HCT116 (cell line): ENCODE data around the gene CDK14. TPM values are rescaled to one million over a fixed set of nuclear protein-coding genes. Genes with fewer than 3 reads are reported as not detected.

ENCODE experiments used
- ATAC-seq: fragments of 200-7000 bp; cut with Tn5 transposase; 2 replicates; pipeline ENCODE4 v1.9.1; 2020; ENCODE audit warnings: mild to moderate bottlenecking, moderate library complexity
- BruUV-seq: library from RNA; stranded (reverse); fragments of 400-500 nt; replicated peaks from 2 replicates; lab custom pipeline; 2021; lab: Mats Ljungman, UMichigan
- CTCF ChIA-PET: fragments of 300-600 bp; sonication (Branson Sonifier 250); formaldehyde crosslinking; loops from one replicate; lab custom pipeline; 2021; ENCODE audit warnings: antibody characterized with exemption; lab: Charles Lee
- POLR2A ChIA-PET: fragments of 300-600, 350-600 bp; sonication (Branson Sonifier 250); formaldehyde crosslinking; loops from one replicate; lab custom pipeline; 2021; ENCODE audit warnings: antibody characterized with exemption; lab: Charles Lee
- RAD21 ChIA-PET, 2 experiments: fragments of 300-600 bp; sonication (Branson Sonifier 250); formaldehyde crosslinking; loops; one replicate each; lab custom pipeline; 2023; ENCODE audit warnings: low total read pairs in 2 of 2; ENCODE audit not compliant: uncharacterized antibody in 2 of 2, unreplicated experiment in 2 of 2, low non-redundant PET in 1 of 2; lab: Charles Lee
- DNase-seq: peaks from one replicate; pipeline ENCODE4 v3.0.0-alpha.2; 2010; ENCODE audit warnings: low read depth, low spot score
- H2AFZ ChIP-seq: fragments of 200-600 bp; shearing (Covaris generic), sonication (generic); 2 replicates; pipeline ENCODE4 v1.6.1; 2017; ENCODE audit warnings: low read depth, mixed run types, mixed read lengths, antibody characterized with exemption, low read length; ENCODE audit not compliant: poor library complexity, severe bottlenecking
- H3K27ac ChIP-seq: 2 replicates; pipeline ENCODE4 v1.5.1; 2012; ENCODE audit warnings: low read depth, low read length
- H3K27me3 ChIP-seq: fragments of 200-600 bp; sonication (generic); 2 replicates; pipeline ENCODE4 v1.6.1; 2016; ENCODE audit warnings: mixed run types, low read length, mixed read lengths; ENCODE audit not compliant: insufficient read depth
- H3K36me3 ChIP-seq, 2 experiments: fragments of 200-500 bp in 1 of 2; fragments of 200-600 bp in 1 of 2; sonication (Bioruptor generic) in 1 of 2; sonication (generic) in 1 of 2; 2 replicates each; pipeline versions ENCODE4 v1.5.1 to v1.6.1; 2014 to 2016; ENCODE audit warnings: low read length in 2 of 2, inconsistent platforms in 1 of 2, mixed read lengths in 1 of 2, mixed run types in 1 of 2; ENCODE audit not compliant: insufficient read depth in 2 of 2, control insufficient read depth in 1 of 2
- H3K4me1 ChIP-seq, 2 experiments: fragments of 200-600 bp in 1 of 2; sonication (generic) in 1 of 2; 2 replicates each; pipeline versions ENCODE4 v1.5.1 to v1.6.1; 2012 to 2017; ENCODE audit warnings: low read length in 2 of 2, inconsistent platforms in 1 of 2, mild to moderate bottlenecking in 1 of 2, mixed read lengths in 1 of 2, mixed run types in 1 of 2, moderate library complexity in 1 of 2; ENCODE audit not compliant: insufficient read depth in 2 of 2, control insufficient read depth in 1 of 2
- H3K4me2 ChIP-seq: fragments of 200-600 bp; sonication (generic); 2 replicates; pipeline ENCODE4 v1.6.1; 2017; ENCODE audit warnings: mixed run types, low read length, mixed read lengths
- H3K4me3 ChIP-seq, 2 experiments: fragments of 200-600 bp in 1 of 2; sonication (generic) in 1 of 2; replicated peaks in 1 of 2; 2 replicates each; pipeline ENCODE4 v1.5.1; 2011 to 2016; ENCODE audit warnings: low read length in 2 of 2, control low read depth in 1 of 2, low read depth in 1 of 2, mild to moderate bottlenecking in 1 of 2, mixed read lengths in 1 of 2, mixed run types in 1 of 2
- H3K79me2 ChIP-seq: fragments of 200-600 bp; sonication (generic); 2 replicates; pipeline ENCODE4 v1.6.1; 2017; ENCODE audit warnings: mild to moderate bottlenecking, mixed run types, low read length, moderate library complexity, mixed read lengths; ENCODE audit not compliant: insufficient read depth
- H3K9ac ChIP-seq: fragments of 200-600 bp; sonication (generic); 2 replicates; pipeline ENCODE4 v1.6.1; 2016; ENCODE audit warnings: low read length, mixed read lengths
- H3K9me2 ChIP-seq: fragments of 200-600 bp; sonication (generic), shearing (Covaris generic); 2 replicates; pipeline ENCODE4 v1.6.1; 2017; ENCODE audit warnings: mixed run types, mild to moderate bottlenecking, moderate library complexity; ENCODE audit not compliant: insufficient read depth
- H3K9me3 ChIP-seq, 2 experiments: fragments of 200-500 bp in 1 of 2; fragments of 200-600 bp in 1 of 2; sonication (Bioruptor generic) in 1 of 2; sonication (generic) in 1 of 2; 2 replicates each; pipeline ENCODE4 v1.6.1; 2014 to 2017; ENCODE audit warnings: low read length in 2 of 2, mixed read lengths in 2 of 2, inconsistent platforms in 1 of 2, low read depth in 1 of 2, mild to moderate bottlenecking in 1 of 2, mixed run types in 1 of 2, moderate library complexity in 1 of 2; ENCODE audit not compliant: control insufficient read depth in 1 of 2, insufficient read depth in 1 of 2
- H4K20me1 ChIP-seq: fragments of 200-600 bp; sonication (generic), shearing (Covaris generic); 2 replicates; pipeline ENCODE4 v1.6.1; 2017; ENCODE audit warnings: mixed run types, mild to moderate bottlenecking, moderate library complexity; ENCODE audit not compliant: insufficient read depth
- CBX3 ChIP-seq: IDR thresholded peaks from 2 replicates; pipeline ENCODE4 v1.6.1; 2012; ENCODE audit warnings: low read depth
- ELF1 ChIP-seq: IDR thresholded peaks from 2 replicates; pipeline ENCODE4 v1.6.1; 2012; ENCODE audit warnings: low read depth, borderline replicate concordance
- EZH2 ChIP-seq: fragments of 200-600 bp; sonication (generic); IDR thresholded peaks from 2 replicates; pipeline ENCODE4 v1.6.1; 2017; ENCODE audit warnings: antibody characterized with exemption, mixed run types
- FOSL1 ChIP-seq: IDR thresholded peaks from 2 replicates; pipeline ENCODE4 v1.6.1; 2012; ENCODE audit warnings: low read depth
- POLR2AphosphoS5 ChIP-seq: IDR thresholded peaks from 2 replicates; pipeline ENCODE4 v1.6.1; 2011; ENCODE audit warnings: mild to moderate bottlenecking, low read depth, low read length, moderate library complexity
- RAD21 ChIP-seq: IDR thresholded peaks from 2 replicates; pipeline ENCODE4 v1.6.1; 2012; ENCODE audit warnings: low read depth, mild to moderate bottlenecking
- SIN3A ChIP-seq: IDR thresholded peaks from 2 replicates; pipeline ENCODE4 v1.6.1; 2012; ENCODE audit warnings: low read depth
- SRF ChIP-seq: IDR thresholded peaks from 2 replicates; pipeline ENCODE4 v1.6.1; 2012; ENCODE audit warnings: low read depth
- ZNF274 ChIP-seq: fragments of 200-500 bp; sonication (Bioruptor generic); IDR thresholded peaks from 2 replicates; pipeline ENCODE4 v1.6.1; 2014; ENCODE audit warnings: mild to moderate bottlenecking, low read depth, low read length, inconsistent platforms
- intact Hi-C: fragments of 100-400 bp; cut with micrococcal nuclease; formaldehyde crosslinking; loops from 2 replicates; pipeline ENCODE4 v1.10.0; 2022
- total RNA-seq: library from RNA; stranded (reverse); gene quantifications from one replicate; pipeline ENCODE4 v1.2.1, GENCODE V29; 2021; ENCODE audit not compliant: unreplicated experiment

Gene CDK14
- total RNA-seq, 1 experiment from 2014 or later: 10.2 TPM

- no peaks in the 10 kb centered on the region for H3K36me3 ChIP-seq
- POLR2A ChIA-PET: no interaction called here
- no peak overlapping the region for H3K4me2 ChIP-seq
- H3K9ac ChIP-seq: no peak overlapping the region
- H3K27ac ChIP-seq: no peak overlapping the region
- TF ChIP-seq ZNF274 (no peak), RAD21 (no peak), CBX3 (no peak), POLR2AphosphoS5 (no peak), EZH2 (no peak), FOSL1 (no peak), ELF1 (no peak)
- TF ChIP-seq, all 23 proteins: peak for 0
- Histone ChIP-seq H2AFZ (no peak overlapping the region), H3K27me3 (no peaks in the 10 kb centered on the region), H3K4me3 (no peak overlapping the region), H3K9me2 (no peaks in the 10 kb centered on the region), H4K20me1 (no peaks in the 10 kb centered on the region), H3K4me1 (no peaks in the 10 kb centered on the region), H3K9me3 (no peaks in the 10 kb centered on the region), H3K79me2 (no peaks in the 10 kb centered on the region)
- RAD21 ChIA-PET: no interaction called here
- no peak for DNase-seq
- no TSS peak for BruUV-seq
- CTCF ChIA-PET: no interaction called here
- ATAC-seq: no peak
- intact Hi-C loops: no loop called here
Observed at GRCh38 chr7:90681336-90682022, 85.4 kb downstream of the CDK14 start.

GRCh38 chr7:90686146-90686545 is 90.0 kb downstream of the CDK14 start:
- Histone ChIP-seq H3K36me3 (no peaks in the 10 kb centered on the region), H3K79me2 (no peaks in the 10 kb centered on the region), H3K4me1 (no peaks in the 10 kb centered on the region), H3K9me2 (no peaks in the 10 kb centered on the region), H3K9me3 (no peaks in the 10 kb centered on the region), H4K20me1 (no peaks in the 10 kb centered on the region), H3K27ac (no peak overlapping the region), H3K4me3 (no peak overlapping the region), H2AFZ (no peak overlapping the region), H3K27me3 (no peaks in the 10 kb centered on the region), H3K9ac (no peak overlapping the region), H3K4me2 (no peak overlapping the region)
- TF ChIP-seq SIN3A (no peak), SRF (no peak)
- ChIA-PET POLR2A (no interaction called here), RAD21 (no interaction called here), CTCF (no interaction called here)
- intact Hi-C loops: no loop called here
- BruUV-seq: no TSS peak
- DNase-seq: no peak
- ATAC-seq: no peak
